Spinal cord (tissue), 10 donors: ENCODE data around the gene SDCCAG8. TPM values are rescaled to one million over a fixed set of nuclear protein-coding genes. Genes with fewer than 3 reads are reported as not detected.
"Not testable (repeated sequence)": the region's sequence is repeated elsewhere in the genome, so short reads cannot be mapped to it uniquely, and the experiment has no call there.

Experiments used
- DNase-seq, 6 donors: peaks; one replicate each; pipeline versions ENCODE4 v3.0.0 to v3.0.0-alpha.2; 2013 to 2015; ENCODE audit warnings: low spot score in 6 of 6, low read depth in 4 of 6
- H3K27ac ChIP-seq: one replicate; pipeline ENCODE4 v1.5.1; 2013; ENCODE audit warnings: low read depth, low read length, control low read depth
- H3K27me3 ChIP-seq: one replicate; pipeline ENCODE4 v1.6.1; 2013; ENCODE audit warnings: low read length; ENCODE audit not compliant: control insufficient read depth, insufficient read depth
- H3K36me3 ChIP-seq: one replicate; pipeline ENCODE4 v1.6.1; 2013; ENCODE audit warnings: low read length; ENCODE audit not compliant: control insufficient read depth, insufficient read depth
- H3K4me1 ChIP-seq: one replicate; pipeline ENCODE4 v1.6.1; 2013; ENCODE audit warnings: low read length; ENCODE audit not compliant: control insufficient read depth, insufficient read depth
- H3K4me3 ChIP-seq: one replicate; pipeline ENCODE4 v1.5.1; 2013; ENCODE audit warnings: low read depth, low read length, control low read depth
- H3K9me3 ChIP-seq: one replicate; pipeline ENCODE4 v1.6.1; 2013; ENCODE audit warnings: low read length; ENCODE audit not compliant: control insufficient read depth, insufficient read depth
- whole genome bisulfite sequencing: methylation state at CpG from one replicate; pipeline ENCODE4 v1.1.5; 2013; ENCODE audit warnings: missing lambda C conversion rate; ENCODE audit not compliant: insufficient coverage; 5-methylcytosine and 5-hydroxymethylcytosine counted together
- long read RNA-seq, 4 donors: transcript quantifications; one replicate each; lab custom pipeline, GENCODE V29; 2026
- polyA plus RNA-seq, 2 donors: library from polyadenylated mRNA; unstranded; fragments of 120-200 nt; gene quantifications; one replicate each; pipeline ENCODE4 v1.2.1, GENCODE V29; 2013; ENCODE audit not compliant: insufficient read length in 2 of 2
- total RNA-seq, 2 donors: library from RNA; depleted of rRNA in 1 of 2; stranded (reverse); fragments of 120-200 nt in 1 of 2; fragments of >200 nt in 1 of 2; gene quantifications; one replicate each; pipeline versions ENCODE4 v1.2.3 to v1.2.4, GENCODE V29; 2013 to 2014
- donor health status: healthy.

Gene SDCCAG8
- total RNA-seq (10 to 100 TPM; 48.3 to 73.0 TPM), polyA plus RNA-seq (10 to 100 TPM; 70.2 to 73.3 TPM)
- long read RNA-seq, donor 1, partial matches to known transcripts = 0 of 4 reads
- long read RNA-seq, donor 1, other reads (novel, unspliced or antisense) = 0 of 4 reads
- long read RNA-seq, donor 2, partial matches to known transcripts = 10 of 10 reads
- long read RNA-seq, donor 2, other reads (novel, unspliced or antisense) = 0 of 10 reads
- long read RNA-seq, donor 3, partial matches to known transcripts = 0 of 2 reads
- long read RNA-seq, donor 3, other reads (novel, unspliced or antisense) = 0 of 2 reads
- long read RNA-seq, donor 4, partial matches to known transcripts = 0 of 2 reads
- long read RNA-seq, donor 4, other reads (novel, unspliced or antisense) = 0 of 2 reads

DNA sequence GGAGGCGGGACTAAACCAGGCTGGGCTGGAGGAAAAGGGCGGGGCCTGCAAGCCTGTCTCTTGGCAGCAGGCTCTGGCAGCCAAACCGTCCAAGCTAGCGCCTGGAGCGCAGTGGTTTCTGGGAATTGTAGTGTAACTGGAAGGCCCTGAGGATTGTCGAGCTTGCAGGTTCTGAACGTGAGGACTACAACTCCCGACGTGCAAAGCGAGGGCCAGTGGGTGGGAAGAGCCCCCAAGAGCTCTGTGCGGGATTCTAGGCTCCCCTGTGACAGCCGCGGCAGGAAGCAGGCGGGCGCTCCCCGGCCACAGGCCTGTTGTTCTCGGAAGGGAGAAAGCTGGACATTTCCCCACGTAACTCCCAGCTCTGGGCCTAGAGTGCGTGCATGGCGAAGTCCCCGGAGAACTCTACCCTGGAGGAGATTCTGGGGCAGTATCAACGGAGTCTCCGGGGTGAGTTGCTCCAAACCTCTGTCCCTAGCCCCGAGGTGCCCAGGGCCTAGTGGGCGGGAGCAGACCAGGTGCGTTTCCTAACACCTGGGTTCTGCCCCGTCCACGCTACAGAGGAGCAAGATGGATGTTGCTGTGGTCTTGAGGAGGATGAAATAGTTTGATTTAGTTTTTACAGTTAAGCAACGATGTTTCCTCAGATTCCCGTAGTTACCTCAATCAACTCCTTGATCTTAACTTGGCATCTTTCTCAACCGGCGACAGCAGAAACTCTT, at the start of gene SDCCAG8:
Gene SDCCAG8, plus strand, starts transcription at position 251 of the 722 bp plus-strand sequence. Its CDS starts 133 bp downstream, at position 384.
- Histone ChIP-seq H3K4me1 (peaks cover 3% of the 10 kb centered on the region), H3K9me3 (no peaks in the 10 kb centered on the region), H3K4me3 (peak within 1 kb of the TSS; percentile 99), H3K36me3 (no peaks in the 10 kb centered on the region), H3K27me3 (no peaks in the 10 kb centered on the region), H3K27ac (peak within 1 kb of the TSS; percentile 98)
- WGBS = 0% methylated on average over 24 of the region's 32 CpGs
- DNase-seq = peak; percentile 98 to 100 (median 100)

DNA sequence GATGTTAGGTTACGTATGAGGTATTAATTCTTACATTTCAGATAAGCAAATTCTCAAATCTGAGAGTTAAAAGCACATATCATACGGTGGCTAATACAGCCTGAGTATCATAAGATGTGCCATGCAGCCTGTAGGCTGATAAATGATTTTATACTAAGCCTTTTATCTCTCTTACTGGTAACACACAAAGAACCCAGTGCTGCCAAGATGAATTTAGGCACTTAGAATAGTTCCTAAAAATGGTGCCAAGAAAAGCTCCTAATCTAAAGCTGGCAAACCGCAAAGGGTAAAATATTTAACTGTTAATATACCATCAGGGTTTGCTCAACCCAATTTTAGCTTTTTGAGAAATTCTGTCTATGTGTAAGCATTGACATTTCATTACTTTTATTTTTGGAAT, 43.9 kb upstream of the SDCCAG8 start:
- not testable (repeated sequence) for H3K27me3 ChIP-seq, H3K4me1 ChIP-seq, H3K36me3 ChIP-seq, H3K9me3 ChIP-seq, H3K4me3 ChIP-seq, H3K27ac ChIP-seq
- DNase-seq = peak in 2 of 6 donors; percentile 13 to 69
- no CpG with 5 or more reads among the region's 3 CpGs for WGBS

DNA sequence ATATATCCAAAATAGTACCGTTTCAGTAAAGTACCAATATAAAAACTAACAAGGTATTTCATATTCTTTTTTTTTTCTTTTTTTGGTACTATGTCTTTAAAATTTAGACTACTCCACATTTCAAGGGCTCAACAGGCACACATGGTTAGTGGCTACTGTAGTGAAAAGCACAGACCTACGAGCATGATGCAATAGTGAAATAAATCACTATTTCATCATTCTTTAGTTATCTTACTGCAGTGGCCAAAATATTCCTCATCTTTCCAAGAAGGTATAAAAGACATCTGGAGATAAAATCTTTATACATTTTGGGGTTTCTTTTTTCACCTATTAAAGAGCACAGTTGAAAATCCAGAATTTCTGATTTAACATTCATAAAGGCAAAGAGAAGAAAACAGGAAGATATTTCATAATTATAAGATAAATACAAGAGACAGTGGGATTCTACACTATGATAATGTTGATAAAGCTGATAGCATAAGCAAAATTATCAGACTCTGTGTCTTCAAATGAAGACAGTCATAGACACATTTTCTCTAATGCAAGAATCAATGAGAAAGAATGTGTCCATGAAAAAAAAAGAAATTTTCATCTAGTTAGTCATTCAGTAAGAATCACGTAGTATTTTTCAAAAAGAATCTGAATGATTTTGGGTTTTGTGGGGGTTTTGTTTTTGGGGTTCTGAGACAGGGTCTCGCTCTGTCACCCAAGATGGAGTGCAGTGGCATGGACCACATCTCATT, 42.6 kb upstream of the SDCCAG8 start:
- no CpG with 5 or more reads among the region's 4 CpGs for WGBS
- DNase-seq = no peak
- H3K4me3 ChIP-seq = no peak overlapping the region

DNA sequence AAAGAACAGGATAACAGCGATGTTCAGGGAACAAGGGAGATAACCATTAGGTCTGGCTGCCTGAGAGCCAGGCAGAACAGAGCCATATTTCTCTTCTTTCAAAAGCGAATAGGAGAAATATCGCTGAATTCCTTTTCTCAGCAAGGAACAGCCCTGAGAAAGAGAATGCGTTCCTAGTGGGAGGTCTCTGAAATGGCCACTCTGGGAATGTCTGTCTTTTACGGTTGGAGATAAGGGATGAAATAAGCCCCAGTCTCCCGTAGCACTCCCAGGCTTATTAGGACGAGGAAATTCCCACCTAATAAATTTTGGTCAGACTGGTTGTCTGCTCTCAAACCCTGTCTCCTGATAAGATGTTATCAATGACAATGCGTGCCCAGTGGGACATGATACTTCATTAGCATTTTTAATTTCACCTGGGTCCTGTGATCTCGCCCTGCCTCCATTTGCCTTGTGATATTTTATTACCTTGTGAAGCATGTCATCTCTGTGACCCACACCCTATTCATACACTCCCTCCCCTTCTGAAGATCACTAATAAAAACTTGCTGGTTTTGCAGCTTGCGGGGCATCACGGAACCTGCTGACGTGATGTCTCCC, 40.5 kb upstream of the SDCCAG8 start:
- H3K36me3 ChIP-seq, H3K4me3 ChIP-seq, DNase-seq, H3K27ac ChIP-seq, H3K4me1 ChIP-seq, H3K9me3 ChIP-seq, H3K27me3 ChIP-seq: not testable (repeated sequence)
- WGBS = 77% methylated on average over 5 of the region's 12 CpGs

More for the DNA sequence above, 42.6 kb upstream of the SDCCAG8 start:
- H3K9me3 ChIP-seq = no peaks in the 10 kb centered on the region
- peaks cover 5% of the 10 kb centered on the region for H3K36me3 ChIP-seq
- no peaks in the 10 kb centered on the region for H3K27me3 ChIP-seq
- no peak overlapping the region for H3K27ac ChIP-seq
- no peaks in the 10 kb centered on the region for H3K4me1 ChIP-seq

DNA sequence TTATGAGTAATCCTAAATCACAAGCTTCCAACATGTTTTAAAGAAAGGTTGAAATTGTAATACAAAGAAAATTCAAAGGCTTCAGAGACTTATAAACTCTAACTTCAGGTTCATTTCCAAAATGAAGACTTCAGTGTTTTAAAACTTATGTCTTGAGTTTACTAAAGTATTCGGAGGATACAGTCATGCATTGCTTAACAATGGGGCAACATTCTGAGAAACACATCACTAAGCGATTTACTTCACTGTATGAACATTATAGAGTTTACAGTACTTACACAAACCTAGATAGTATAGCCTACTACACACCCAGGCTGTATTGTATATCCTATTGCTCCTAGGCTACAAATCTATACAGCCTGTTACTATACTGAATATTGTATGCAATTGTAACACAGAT, 39.1 kb upstream of the SDCCAG8 start:
- Histone ChIP-seq H3K4me3 (no peak overlapping the region), H3K36me3 (peaks cover 9% of the 10 kb centered on the region), H3K27me3 (no peaks in the 10 kb centered on the region), H3K27ac (no peak overlapping the region), H3K9me3 (no peaks in the 10 kb centered on the region), H3K4me1 (no peaks in the 10 kb centered on the region)
- no peak for DNase-seq
- no CpG with 5 or more reads among the region's 2 CpGs for WGBS

DNA sequence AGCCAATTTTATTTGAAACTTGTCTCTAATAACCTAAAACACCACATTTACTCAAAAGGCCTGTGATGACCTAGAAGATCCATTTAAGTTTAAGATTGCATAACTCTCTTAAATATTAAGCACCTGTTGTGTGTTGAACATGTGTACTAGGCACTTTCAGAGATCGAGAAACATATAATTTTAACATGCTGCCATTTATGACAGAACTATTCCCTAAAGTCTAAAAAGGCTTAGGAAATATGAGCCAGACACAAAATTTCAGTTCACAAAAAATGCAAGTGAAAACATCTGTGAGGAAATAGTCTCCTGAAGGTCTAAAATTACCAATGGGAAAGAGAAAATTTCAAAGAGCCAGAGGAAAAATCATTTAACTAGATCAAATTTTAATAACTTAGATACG, 38.5 kb upstream of the SDCCAG8 start:
- no peaks in the 10 kb centered on the region for H3K4me1 ChIP-seq
- H3K27ac ChIP-seq = no peak overlapping the region
- peaks cover 9% of the 10 kb centered on the region for H3K36me3 ChIP-seq
- no peaks in the 10 kb centered on the region for H3K9me3 ChIP-seq
- DNase-seq = no peak
- no peak overlapping the region for H3K4me3 ChIP-seq
- WGBS = no CpG with 5 or more reads among the region's 2 CpGs
- no peaks in the 10 kb centered on the region for H3K27me3 ChIP-seq

DNA sequence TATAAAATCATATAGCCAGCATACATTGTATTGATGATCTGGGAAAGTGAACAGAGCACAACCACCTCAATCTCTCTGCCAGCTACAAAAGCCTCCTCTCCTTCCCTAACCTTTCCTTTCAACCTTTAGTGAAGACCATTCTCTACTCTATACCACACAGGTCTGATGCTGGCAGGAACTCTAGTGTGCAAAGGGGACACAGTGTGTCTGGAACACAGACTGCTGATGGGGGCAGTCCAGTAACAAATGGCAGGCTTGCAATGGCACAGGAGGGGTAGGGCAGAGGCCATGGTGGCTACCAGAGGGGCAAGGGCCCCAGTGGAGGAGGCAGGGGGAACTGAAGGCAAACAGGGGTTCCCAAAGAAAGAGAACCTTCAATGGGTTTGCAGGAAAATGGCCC, 37.8 kb upstream of the SDCCAG8 start:
- Histone ChIP-seq H3K27me3 (no peaks in the 10 kb centered on the region), H3K9me3 (no peaks in the 10 kb centered on the region), H3K4me1 (no peaks in the 10 kb centered on the region), H3K36me3 (peaks cover 9% of the 10 kb centered on the region), H3K27ac (no peak overlapping the region), H3K4me3 (no peak overlapping the region)
- DNase-seq = no peak

DNA sequence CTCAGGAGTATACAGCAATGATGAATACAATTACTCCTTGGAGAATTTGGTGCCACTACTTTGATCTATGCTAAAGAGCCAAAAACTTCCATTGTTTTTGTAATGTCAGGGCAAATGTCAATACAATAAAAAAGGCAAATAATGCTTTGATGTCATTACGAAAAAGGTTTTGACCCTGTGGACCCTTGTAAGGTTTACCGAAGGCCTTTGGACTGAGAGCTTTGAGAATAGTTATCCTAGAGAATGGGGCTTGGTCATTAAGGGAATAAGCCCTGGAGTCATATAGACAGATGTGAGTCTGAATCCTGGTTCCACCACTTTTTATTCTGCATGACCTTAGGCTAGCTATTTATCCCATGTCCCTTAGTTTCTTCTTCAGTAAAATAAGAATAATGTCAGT, 28.2 kb upstream of the SDCCAG8 start:
- DNase-seq = no peak
- no peak overlapping the region for H3K27ac ChIP-seq

DNA sequence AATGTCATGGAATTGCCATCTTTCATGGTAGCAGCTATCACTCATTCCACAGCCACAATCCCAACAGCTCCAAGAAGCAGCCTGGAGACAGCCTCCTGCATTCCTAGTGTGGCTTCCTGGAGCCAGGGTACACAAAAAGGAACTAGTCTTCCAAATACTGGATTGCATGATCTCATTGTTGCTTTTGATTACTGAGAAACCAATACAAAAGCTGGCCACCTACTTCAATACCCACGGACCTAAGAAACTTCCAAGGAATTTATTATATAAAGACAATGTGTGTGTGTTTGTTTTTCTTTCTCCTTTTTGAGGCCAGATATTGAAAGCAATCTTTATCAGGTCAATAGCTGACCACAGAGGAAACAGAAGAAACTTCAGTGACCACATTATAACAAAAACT, 26.3 kb upstream of the SDCCAG8 start:
- no peaks in the 10 kb centered on the region for H3K27me3 ChIP-seq
- DNase-seq = no peak
- H3K4me3 ChIP-seq = no peak overlapping the region
- no peaks in the 10 kb centered on the region for H3K4me1 ChIP-seq
- peaks cover 8% of the 10 kb centered on the region for H3K9me3 ChIP-seq
- H3K27ac ChIP-seq = no peak overlapping the region
- no CpG with 5 or more reads among the region's 1 CpG for WGBS
- H3K36me3 ChIP-seq = no peaks in the 10 kb centered on the region

More for the DNA sequence above, 28.2 kb upstream of the SDCCAG8 start:
- Histone ChIP-seq H3K9me3 (peaks cover 8% of the 10 kb centered on the region), H3K27me3 (no peaks in the 10 kb centered on the region), H3K4me3 (no peak overlapping the region), H3K36me3 (no peaks in the 10 kb centered on the region), H3K4me1 (no peaks in the 10 kb centered on the region)
- no CpG with 5 or more reads among the region's 2 CpGs for WGBS
